Measurements from ENCODE around the gene CTSL. TPM values are rescaled to one million over a fixed set of nuclear protein-coding genes. Genes with fewer than 3 reads are reported as not detected.

The CTSL gene
- total RNA-seq, 1 experiment from 2014 or later, result 17.0 TPM

GRCh38 chr9:87677776-87678587 lies 47.9 kb upstream of the CTSL start:
- BruUV-seq (replicated peaks), result no TSS peak
- POLR2A ChIA-PET (ENCODE audit: low non-redundant PET), result no interaction called here
- no peak for DNase-seq (ENCODE audit: low spot score)
- Histone ChIP-seq H3K27me3 (replicated peaks; ENCODE audit: insufficient read depth, low read depth, low read length, poor library complexity) (no peaks in the 10 kb centered on the region), H3K4me1 (ENCODE audit: insufficient read depth, low read length, poor library complexity, severe bottlenecking) (peaks cover 7% of the 10 kb centered on the region), H3K4me3 (ENCODE audit: low read depth, low read length, poor library complexity, severe bottlenecking) (no peak overlapping the region), H3K36me3 (ENCODE audit: insufficient read depth, low read length, poor library complexity, severe bottlenecking) (peaks cover 59% of the 10 kb centered on the region), H3K27ac (ENCODE audit: low read depth, low read length, poor library complexity, severe bottlenecking) (peak overlapping the region; percentile 22), H3K9me3 (ENCODE audit: low read depth, low read length, poor library complexity, severe bottlenecking) (no peaks in the 10 kb centered on the region)
- TF ChIP-seq EZH2 (IDR thresholded peaks at IDR 0.05; ENCODE audit: borderline replicate concordance, low read depth, low read length, poor library complexity, severe bottlenecking) (no peak), CTCF (conservative IDR thresholded peaks at IDR 0.05; ENCODE audit: low read depth, low read length) (no peak)
- CTCF ChIA-PET, result no interaction called here
- intact Hi-C loops (cut with micrococcal nuclease; ENCODE audit: unreplicated experiment), result loop anchor here (2.0 kb wide), 1 partner anchor 135 kb away; no protein-coding TSS in a partner anchor

DNA sequence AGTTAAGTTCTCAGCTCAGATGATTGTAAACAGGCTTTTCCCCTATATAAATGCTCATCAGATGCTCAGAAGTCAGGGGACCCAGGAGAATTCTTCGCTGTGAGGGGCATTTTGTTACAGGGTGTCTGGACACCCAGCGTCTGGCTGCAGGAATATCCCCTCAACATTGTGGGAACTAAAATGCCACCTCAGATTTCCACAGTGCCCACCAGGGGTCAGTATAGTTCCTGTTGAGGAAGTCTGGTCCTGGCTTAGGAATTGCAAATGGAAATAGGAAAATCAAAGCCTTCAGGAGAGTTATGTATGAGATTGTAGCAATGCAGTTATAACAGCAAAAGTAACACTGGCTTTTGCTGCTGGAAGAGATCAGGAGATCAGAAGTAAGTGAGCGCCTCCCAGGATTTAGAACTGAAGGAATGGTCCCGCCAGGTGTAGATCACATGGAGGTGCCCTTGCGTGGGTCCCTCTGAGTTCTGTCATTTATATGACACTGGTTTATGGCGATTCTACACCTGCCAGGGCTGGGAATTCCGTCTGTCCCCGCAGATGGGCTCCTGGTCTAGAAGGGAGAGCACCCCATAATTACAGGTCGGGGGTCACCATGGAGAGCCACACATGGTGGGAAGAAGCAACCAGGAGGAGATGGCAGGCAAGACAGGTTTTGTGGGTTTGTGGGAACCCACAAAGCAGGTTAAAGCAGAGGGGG lies 47.1 kb upstream of the CTSL start:
- TF ChIP-seq EZH2 (IDR thresholded peaks at IDR 0.05; ENCODE audit: borderline replicate concordance, low read depth, low read length, poor library complexity, severe bottlenecking), result no peak
- peak; percentile 84 for TF ChIP-seq CTCF (conservative IDR thresholded peaks at IDR 0.05; ENCODE audit: low read depth, low read length)
- peak overlapping the region; percentile 19 for H3K27ac ChIP-seq (ENCODE audit: low read depth, low read length, poor library complexity, severe bottlenecking)
- no peaks in the 10 kb centered on the region for H3K9me3 ChIP-seq (ENCODE audit: low read depth, low read length, poor library complexity, severe bottlenecking)
- ChIA-PET CTCF (no interaction called here), POLR2A (ENCODE audit: low non-redundant PET) (no interaction called here)
- DNase-seq (ENCODE audit: low spot score), result peak; percentile 84
- peaks cover 57% of the 10 kb centered on the region for H3K36me3 ChIP-seq (ENCODE audit: insufficient read depth, low read length, poor library complexity, severe bottlenecking)
- no peak overlapping the region for H3K4me3 ChIP-seq (ENCODE audit: low read depth, low read length, poor library complexity, severe bottlenecking)
- peaks cover 7% of the 10 kb centered on the region for H3K4me1 ChIP-seq (ENCODE audit: insufficient read depth, low read length, poor library complexity, severe bottlenecking)
- intact Hi-C loops (cut with micrococcal nuclease; ENCODE audit: unreplicated experiment), result loop anchor here (2.0 kb wide), 1 partner anchor 134 kb away; no protein-coding TSS in a partner anchor
- H3K27me3 ChIP-seq (replicated peaks; ENCODE audit: insufficient read depth, low read depth, low read length, poor library complexity), result no peaks in the 10 kb centered on the region
- BruUV-seq (replicated peaks), result no TSS peak

DNA sequence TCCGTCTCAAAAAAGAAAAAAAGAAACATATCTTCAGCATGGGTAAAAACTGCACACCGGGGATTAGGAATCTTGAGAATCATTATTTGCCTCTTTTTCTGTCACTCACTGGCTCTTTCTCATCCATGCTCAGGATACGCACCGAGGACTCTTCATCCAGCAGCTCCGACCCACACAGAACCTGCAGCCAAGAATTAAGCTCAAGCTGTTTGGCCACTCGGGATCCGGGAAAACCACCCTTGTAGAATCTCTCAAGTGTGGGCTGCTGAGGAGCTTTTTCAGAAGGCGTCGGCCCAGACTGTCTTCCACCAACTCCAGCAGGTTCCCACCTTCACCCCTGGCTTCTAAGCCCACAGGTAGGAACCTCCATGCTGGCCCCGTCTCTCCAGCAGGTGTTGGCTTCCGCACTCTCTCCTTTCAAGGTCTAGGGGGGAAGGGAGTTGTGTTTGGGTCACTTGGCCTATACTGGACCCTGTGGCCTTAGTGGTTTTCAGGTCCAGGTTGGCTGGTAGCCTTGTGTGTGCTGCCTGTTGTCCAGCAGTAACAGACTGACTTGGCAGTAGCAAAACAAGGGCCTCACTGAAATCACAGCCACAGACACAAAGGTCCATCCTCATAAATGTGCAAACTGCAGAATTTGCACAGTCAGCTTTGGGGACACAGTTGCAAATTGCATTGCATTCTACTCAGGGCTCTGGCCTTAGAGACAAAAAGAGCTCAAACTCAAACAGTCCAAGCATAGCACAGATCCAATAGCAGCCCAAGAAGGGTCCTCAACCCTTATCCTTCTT lies 44.5 kb upstream of the CTSL start:
- no peak for DNase-seq (ENCODE audit: low spot score)
- CTCF ChIA-PET, result no interaction called here
- no peaks in the 10 kb centered on the region for H3K27me3 ChIP-seq (replicated peaks; ENCODE audit: insufficient read depth, low read depth, low read length, poor library complexity)
- peak overlapping the region; percentile 8 for H3K27ac ChIP-seq (ENCODE audit: low read depth, low read length, poor library complexity, severe bottlenecking)
- POLR2A ChIA-PET (ENCODE audit: low non-redundant PET), result no interaction called here
- H3K4me3 ChIP-seq (ENCODE audit: low read depth, low read length, poor library complexity, severe bottlenecking), result no peak overlapping the region
- no peaks in the 10 kb centered on the region for H3K9me3 ChIP-seq (ENCODE audit: low read depth, low read length, poor library complexity, severe bottlenecking)
- intact Hi-C loops (cut with micrococcal nuclease; ENCODE audit: unreplicated experiment), result no loop called here
- peaks cover 3% of the 10 kb centered on the region for H3K4me1 ChIP-seq (ENCODE audit: insufficient read depth, low read length, poor library complexity, severe bottlenecking)
- H3K36me3 ChIP-seq (ENCODE audit: insufficient read depth, low read length, poor library complexity, severe bottlenecking), result peaks cover 70% of the 10 kb centered on the region
- BruUV-seq (replicated peaks), result no TSS peak
- TF ChIP-seq CTCF (conservative IDR thresholded peaks at IDR 0.05; ENCODE audit: low read depth, low read length), result no peak

Data from A673 (cell line).